Renal cortex interstitium (tissue), 11 donors: ENCODE data around the gene MAX. TPM values are rescaled to one million over a fixed set of nuclear protein-coding genes. Genes with fewer than 3 reads are reported as not detected.
A peak's percentile ranks its signal among the peaks of the same experiment; 100 is the strongest.
"Not testable (repeated sequence)": the region's sequence is repeated elsewhere in the genome, so short reads cannot be mapped to it uniquely, and the experiment has no call there.

Source experiments
- DNase-seq, 11 donors: peaks; one replicate each; pipeline ENCODE4 v3.0.0-alpha.2; 2013; ENCODE audit warnings: low read depth in 9 of 11, low spot score in 4 of 11; ENCODE audit errors: extremely low read depth in 1 of 11
- polyA plus RNA-seq, 3 donors: library from polyadenylated mRNA; unstranded; fragments of 120-200 nt; gene quantifications; one replicate each; pipeline ENCODE4 v1.2.1, GENCODE V29; 2013; ENCODE audit not compliant: insufficient read length in 3 of 3

MAX gene
- polyA plus RNA-seq, 3 donors, result 52.6 to 58.4 (median 53.5) TPM

DNA sequence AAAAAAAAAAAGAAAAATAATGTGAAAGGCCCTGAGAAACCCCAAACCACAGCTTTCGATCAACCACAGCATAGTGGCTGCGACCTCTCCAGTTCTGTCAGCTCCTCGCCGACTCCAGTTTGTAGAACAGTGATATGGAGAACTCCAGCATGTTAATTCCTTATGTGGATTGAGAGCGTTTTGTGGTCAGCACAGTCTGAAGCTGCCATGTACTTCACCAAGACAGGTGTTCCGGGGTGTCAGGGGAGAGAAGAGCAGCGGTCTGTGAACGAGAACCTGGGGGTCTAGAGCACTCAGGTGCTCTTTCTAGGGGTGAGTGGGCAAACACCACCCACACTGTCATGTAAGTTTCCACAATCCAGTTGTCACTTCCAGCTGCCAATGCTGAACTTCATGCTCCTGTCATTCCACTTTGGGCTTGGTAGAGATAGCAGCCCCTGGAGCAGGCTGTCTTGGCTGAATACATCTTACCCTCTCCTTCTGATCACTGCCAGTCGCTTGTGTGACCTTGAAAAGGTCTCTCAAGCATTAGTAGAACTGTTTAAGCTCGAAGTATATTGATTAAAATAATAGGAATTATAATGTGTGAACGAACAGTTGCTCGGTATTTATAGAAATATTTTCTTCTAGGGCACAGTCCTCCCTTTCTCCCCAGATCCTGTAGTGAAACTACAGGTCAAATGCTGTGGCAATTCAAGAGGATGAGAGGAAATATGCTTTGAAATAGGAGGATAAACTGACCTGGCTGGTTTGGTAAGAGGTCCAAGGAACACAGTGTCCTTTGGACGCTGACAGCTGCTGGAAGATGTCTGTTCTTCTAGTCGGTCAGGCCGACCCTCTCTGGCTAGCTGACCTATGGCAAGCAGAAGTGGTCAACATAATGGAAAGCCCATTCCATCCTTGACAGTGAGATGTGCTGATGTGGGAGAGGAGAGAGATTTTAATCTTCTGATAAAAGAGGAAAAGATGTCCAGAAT, 15.7 kb upstream of the MAX start:
- DNase-seq, result no peak

DNA sequence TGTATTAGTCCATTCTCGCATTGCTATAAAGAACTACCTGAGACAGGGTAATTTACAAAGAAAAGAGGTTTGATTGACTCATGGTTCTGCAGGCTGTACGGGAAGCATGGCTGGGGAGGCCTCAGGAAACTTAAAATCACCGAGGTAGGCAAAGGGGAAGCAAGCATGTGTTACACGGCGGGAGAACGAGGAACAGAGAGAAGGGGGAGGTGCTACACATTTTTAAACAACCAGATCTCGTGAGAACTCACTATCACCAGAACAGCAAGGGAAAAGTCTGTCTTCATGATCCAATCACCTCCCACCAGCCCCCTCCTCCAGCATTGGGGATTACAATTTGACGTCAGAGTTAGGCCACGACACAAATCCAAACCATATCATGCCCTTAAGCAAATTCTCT, 13.3 kb upstream of the MAX start:
- DNase-seq, result no peak

DNA sequence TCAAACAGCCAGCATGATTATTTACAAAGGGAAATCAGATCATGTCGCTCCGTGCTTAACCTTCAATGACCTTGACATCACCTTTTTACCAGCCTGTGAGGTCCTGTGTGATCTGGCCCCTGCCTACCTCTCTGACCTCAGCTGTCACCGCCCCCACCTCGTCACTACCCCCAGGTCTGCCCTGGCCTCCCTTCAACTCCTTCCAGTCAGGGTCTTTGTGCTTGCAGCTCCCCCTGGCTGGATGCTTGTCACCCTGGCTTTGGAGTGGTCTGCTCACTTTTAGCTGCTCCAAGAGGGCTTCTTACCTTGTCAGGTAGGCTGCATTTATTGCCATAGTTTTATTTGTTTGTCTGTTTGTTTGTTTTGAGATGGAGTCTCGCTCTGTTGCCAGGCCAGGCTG, 8.2 kb upstream of the MAX start:
- no peak for DNase-seq

DNA sequence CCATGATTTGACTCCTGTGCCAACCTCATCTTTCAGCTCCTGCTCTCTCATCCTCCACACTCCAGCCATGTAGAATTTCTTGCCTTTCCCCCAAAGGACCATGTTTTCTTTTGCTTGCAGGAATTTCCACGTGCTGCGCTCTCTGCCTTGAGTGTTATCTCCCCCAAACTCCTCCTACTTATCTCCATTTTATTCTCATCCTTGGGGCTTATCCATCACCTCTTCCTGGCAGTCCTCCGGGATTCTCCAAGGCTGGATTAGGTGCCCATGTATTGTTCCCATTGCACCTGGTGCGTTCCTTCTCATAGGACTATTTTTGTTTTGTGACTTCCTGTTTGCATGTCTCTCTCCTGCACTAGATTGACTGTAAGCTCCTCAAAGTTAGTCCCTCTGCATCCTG, 7.0 kb upstream of the MAX start:
- no peak for DNase-seq

DNA sequence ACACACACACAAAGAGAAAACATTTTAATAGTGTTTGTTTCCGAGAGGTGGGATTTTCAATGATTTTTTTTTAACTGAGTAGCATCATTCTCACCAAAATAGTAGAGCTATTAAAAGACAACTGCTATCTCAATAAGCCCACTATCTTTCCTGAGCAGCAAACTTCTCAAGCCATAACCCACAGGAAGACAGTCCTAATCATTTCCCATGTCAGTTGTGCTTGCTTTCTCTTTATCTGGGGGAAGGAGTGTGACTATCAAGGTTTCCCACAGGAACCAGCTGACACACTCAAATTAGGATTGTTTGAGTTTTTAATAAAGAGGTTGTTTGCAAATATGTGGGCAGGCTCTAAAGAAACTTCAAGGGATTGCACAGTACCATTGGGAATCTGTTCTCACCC, 4.9 kb upstream of the MAX start:
- DNase-seq, result no peak

DNA sequence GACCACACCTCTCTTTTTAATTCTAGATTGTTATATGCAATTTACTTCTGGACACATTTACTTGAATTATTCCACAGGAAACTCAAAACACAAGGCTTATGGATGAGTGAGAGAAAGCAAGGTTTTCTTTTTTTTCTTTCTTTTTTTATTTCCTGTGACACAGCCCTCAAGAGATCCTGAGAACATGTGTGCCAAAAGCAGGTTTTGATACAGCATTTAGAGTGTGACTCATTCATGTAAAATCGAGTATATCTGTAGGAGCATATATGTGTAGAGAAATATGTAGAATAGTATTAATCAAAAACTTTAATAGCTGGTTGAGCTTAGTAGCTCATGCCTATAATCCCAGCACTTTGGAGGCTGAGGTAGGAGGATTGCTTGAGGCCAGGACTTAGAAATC, 4.4 kb upstream of the MAX start:
- DNase-seq, result no peak

DNA sequence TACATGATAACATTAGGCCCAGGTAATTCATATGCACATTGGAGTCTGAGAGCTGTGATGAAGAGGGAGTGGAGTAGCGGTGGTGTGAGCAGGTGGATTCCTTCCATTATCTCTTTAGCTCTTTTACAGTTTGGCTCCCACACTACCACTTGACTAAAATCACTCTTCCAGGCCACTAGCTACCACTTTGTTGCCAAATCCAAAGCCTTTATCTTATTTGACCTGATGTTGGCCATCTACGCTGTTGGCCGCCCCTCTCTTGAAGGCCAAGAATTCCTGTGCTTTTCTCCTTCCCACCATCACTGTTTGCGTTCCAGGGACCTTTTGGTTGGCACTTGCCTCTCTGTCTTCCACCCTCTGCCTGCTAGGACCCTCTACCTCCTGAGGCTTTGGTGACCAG, 4.0 kb upstream of the MAX start:
- no peak for DNase-seq

DNA sequence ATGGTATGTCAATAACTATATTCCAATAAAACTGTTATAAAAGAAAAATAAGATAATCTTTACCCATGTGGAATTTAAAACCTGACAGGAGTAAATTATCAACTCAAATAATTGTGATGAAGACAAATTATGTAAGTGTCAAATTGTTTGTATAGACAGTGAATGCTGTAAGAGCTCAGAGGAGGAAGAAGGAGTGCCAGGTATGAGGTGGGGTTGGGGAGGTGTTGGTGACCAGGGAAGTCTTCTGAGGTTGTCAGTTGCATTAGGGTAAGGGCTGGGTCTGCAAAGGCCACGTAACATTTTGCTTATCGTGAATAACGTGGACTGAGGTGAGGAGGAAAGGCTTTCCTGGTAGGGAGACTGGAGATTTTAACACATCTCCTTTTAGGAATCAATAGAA, 2.5 kb upstream of the MAX start:
- DNase-seq, result no peak

DNA sequence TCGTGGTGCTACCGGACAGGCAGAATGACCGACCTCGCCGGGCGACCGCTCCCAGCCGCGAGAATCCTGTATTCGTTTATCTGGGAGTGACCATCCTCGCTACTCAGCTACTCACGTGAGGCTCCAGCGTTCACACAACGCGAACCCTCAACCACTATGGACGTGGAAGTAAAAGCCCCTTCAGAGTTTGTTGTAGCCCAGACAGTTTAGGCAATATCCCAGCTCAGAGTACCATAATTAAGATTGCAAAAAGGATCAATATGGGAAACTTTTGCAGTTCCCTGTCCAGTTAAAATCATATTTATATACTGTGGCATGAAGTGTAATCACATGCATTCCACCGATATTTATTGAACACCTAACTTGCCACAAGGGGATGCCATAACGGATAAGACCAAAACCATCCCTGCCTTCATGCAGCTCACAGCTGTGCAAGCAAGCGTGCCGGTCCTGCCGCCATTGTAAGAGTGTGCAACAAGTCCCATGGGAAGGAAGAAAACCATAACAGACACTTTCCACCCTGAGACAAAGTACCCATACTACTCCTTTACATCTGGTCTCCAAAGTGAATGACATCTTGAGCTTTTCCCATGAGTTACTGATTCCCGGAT, 938 bp upstream of the MAX start:
- peak in 1 of 11 donors; percentile 1 for DNase-seq

DNA sequence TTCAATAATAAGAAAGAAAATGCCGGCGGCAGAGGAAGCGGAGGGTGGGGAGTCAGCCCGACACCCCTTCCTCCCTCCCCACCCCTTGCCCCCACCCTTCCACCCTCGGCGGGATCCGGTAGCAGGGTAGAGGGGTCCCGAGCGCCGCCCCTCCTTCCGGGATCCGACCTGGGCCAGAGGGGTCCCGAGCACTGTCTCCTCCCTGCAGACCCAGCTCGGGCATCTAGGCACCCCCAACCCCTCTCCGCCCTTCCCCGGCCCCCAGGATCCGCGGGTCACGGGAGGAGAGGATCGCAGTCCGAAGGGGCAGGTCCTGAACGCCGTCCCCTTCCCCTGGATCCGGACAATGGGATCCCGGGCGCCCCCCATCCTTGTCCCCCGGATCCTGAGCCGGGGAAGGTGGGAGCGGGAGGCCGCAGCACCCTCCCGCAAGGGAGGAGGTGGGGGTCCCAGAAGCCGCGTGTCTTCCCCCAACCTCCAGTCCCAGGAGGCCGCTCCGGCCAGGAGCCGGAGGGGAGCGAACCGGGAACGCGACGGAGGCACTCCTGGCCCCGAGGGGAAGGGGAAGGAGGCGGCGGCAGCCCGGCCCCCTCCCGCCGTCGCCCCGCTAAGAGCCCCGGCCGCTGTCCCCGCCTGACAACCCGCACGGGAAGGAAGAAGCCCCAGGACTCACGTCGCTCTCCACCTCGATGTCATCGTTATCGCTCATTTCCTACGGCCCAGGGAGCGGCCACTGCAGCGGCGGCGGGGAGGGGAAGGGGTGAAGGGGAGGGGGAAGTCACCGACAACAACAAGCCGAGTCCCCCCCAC, 481 bp downstream of the MAX start:
- peak in 4 of 11 donors; percentile 2 to 29 (median 15) for DNase-seq

DNA sequence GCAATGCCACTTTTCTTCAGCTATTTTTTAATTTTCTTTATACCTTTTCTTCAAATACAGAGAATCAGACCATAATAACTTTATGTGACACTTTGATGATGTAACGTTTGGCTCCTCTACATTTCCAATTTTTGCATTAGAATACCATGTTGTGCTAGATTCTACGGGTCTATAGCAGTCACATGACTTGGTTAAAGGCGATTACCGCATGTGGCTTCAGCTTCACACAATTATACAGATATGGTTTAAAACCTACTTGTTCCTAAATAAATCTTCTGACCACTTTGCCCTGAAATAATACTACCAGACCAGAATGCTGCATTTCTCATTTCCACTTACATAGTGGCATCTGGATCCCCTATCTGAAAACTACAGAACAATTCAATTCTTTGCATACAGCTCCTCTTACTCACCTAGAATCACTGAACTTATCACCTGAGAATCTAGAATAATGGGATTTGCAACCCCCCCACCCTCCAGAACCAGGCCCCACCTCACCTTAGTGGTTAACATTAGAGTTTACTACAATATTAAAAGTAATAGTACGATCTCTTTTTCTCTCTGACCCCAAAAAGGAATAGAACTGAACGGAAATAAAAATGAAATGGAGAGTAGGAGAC, 1.3 kb downstream of the MAX start:
- no peak for DNase-seq

DNA sequence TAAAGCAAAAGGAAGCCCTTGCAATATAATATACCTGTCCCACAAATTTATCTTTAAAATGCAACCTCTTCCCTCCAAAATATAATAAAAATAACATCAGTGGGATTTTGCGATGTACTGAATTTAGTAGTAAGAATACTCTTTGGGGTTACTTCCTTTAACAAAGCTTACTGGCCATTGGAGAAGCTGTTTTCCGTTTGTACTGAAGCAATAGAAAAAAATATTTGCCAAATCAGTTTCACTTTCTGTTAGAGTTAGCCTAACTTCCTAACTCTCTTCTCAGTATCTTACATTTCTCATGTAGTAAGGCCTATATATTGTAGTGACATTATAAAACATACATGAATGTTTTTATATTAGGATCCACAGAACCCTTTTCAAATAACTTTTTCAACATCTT, 3.7 kb downstream of the MAX start:
- DNase-seq, result no peak

DNA sequence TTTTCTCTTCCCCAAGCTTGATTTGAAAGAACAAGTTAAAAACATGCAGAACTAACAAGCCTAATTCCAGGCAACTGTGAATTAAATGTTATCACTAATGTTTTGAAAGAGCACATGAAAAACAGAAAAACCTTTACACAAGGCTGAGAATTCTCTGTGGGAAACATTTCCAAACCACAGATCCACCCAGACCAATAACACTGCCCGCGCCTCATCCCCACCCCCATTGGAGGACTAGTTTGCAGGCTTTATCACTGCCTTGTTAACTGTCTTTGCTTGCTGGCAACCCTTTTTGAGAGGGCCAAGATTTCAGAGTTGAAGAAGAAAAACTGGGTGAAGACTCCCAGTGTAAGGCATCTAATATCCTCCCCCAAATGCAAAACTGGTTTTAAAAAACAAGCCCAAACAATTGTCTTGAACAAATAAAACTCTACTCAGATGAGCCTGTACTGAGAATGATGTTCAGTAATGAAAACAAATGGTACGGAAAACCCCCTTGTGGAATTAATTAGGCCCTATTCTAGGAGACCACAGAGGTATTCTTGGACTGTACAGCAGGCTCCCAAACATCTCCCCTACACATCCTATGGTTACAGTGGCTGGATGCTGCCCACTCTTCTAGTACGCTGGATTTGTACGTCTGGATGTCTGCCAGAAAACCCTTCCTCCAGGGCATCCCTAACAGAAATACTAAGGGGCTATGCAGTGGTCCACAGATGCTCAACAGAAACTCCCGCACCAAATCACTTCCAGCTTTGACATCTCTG, 5.8 kb downstream of the MAX start:
- no peak for DNase-seq

DNA sequence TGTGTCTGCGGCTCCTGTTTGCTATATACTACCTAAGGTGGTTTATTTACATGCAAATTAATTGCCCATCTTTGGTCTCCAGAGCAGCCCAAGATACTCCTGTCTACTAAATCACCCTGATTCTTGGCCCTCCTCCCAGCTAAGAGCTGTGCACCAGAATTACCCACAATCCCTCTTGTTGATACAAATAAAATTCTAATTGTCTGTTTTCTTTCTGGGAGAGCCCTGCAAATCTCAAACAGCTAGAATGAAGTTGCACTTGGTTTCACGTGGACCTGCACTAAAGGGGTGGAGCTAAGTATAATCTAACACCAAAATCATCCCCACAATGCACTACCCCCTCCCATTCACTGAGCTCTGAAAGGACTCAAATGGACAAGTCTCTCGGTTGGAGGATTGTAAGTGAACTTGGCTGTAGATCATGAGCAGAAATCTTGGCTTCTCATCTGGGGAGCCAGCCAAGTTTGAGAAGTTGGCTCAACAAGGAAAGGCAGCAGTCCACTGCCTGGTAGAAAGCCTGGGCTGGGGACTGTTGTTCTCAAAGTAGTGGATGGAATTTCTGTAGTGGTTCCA, 6.6 kb downstream of the MAX start:
- DNase-seq, result peak in 3 of 11 donors; percentile 29 to 39 (median 35)

DNA sequence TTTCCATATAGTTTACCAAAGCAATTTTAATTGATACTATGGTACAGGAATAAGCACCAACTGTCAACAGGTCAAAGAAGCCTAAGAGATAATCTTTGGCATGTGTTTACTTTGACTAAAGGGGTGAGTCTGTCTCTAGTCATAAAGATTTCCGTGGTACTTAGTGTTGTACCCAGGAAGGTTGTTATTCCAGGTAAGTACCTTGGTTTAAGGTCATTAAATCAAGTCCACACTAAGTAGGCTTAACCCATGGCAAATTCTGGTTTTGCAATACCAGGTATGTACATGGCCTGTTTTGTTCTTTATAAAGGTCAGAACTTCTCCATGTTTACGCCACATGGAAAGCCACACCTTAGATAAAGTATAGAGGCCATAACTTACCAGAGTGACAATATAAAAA, 10.0 kb downstream of the MAX start:
- no peak for DNase-seq

DNA sequence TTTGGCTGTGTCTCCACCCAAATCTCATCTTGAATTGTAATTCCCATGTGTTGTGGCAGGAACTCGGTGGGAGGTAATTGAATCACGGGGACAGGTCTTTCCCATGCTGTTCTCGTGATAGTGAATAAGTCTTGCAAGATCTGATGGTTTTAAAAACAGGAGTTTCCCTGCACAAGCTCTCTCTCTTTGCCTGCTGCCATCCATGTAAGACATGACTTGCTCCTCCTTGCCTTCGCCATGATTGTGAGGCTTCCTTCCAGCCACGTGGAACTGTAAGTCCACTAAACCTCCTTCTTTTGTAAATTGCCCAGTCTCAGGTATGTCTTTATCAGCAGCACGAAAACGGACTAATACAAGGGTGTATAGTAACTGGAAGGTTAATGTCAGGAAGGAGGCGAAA, 14.5 kb downstream of the MAX start:
- DNase-seq, result not testable (repeated sequence)

DNA sequence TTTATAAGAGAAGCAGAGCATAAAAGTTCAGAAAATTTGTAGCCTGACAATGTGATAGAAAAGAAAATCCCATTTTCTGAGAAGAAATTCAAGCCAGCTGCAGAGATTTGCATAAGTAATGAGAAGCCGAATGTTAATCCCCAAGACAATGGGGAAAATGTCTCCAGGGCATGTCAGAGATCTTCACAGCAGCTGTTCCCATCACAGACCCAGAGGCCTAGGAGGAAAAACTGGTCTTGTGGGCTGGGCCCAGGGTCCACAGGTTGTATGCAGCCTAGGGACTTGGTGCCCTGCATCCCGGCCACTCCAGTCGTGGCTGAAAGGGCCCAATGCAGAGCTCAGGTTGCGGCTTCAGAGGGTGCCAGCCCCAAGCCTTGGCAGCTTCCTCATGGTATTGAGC, 15.6 kb downstream of the MAX start:
- DNase-seq, result not testable (repeated sequence)
